GM23248 (cell line): ENCODE results near the gene NFKB1.

ENCODE experiments used
- EZH2 ChIP-seq: fragments of 200-600 bp; sonication (generic); IDR thresholded peaks from 2 replicates; pipeline ENCODE4 v1.6.1; 2018; ENCODE audit warnings: antibody characterized with exemption, mild to moderate bottlenecking; ENCODE audit not compliant: insufficient read depth, poor library complexity, severe bottlenecking
- EZH2phosphoT487 ChIP-seq: fragments of 200-600 bp; sonication (generic); IDR thresholded peaks from 2 replicates; pipeline ENCODE4 v1.6.1; 2018; ENCODE audit warnings: antibody characterized with exemption, moderate library complexity, mild to moderate bottlenecking, low read depth; ENCODE audit not compliant: insufficient read depth

- TF ChIP-seq EZH2 (no peak), EZH2phosphoT487 (no peak)
Measured at GRCh38 chr4:102574317-102574716, 73.2 kb downstream of the NFKB1 start.
